ENCODE results near the gene TTC17.
"Not testable (repeated sequence)": the region's sequence is repeated elsewhere in the genome, so short reads cannot be mapped to it uniquely, and the experiment has no call there.

Gene TTC17

DNA sequence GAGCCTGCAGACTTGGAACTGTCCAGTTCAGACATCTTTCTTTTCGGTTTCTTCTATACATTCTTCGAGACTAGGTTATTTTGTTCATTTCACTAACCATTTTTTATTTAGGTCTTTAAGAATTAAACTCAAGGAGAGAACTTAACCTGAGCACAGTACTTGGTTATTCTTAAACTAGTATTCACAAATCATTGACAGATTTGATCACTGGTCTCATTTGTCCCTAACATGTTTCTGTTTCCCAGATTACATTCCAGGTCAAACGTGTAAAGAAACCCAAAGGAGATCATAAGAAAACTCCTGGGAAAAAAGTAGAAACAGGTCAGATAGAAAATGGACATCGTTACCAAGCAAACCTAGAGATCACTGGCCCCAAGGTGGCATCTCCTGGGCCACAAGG lies 85.1 kb downstream of the TTC17 start:
- DNase-seq (ENCODE audit: low read depth in 2 of 3, low spot score in 2 of 3), result no peak

DNA sequence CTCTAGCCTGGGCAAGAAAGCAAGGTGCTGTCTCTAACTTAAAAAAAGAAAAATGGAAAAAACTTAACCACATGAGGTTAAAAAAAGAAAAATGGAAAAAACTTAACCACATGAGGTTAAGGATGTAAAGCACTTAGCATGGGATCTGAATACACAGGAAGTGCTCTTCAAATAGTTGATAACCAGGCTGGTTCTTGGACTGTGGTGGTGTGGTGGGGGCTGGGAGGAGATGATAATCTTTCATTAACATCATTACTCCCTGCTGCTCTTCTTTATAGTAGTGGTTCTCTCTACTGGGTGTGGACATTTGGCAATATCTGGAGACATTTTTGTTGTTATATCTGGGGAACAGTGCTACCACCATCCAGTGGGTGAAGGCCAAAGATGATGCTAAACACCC lies 88.4 kb downstream of the TTC17 start:
- DNase-seq (ENCODE audit: low read depth in 2 of 3, low spot score in 2 of 3), result no peak

DNA sequence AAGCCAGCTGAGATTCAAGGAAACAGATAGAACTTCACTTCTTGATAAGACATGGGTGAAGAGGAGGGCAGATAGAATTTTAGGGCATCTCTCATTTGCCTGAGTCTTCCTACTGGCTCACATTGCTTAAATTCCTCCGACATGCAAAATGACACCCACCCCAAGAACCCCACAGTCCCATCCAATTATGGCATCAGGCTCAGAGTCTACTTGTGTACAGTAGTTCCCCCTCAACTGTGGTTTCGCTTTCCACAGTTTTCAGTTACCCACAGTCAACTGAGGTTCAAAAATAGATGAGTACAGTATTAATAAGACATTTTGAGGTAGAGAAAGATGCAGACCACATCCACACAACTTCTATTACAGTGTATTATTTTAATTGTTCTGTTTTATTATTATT lies 99.8 kb downstream of the TTC17 start:
- DNase-seq (ENCODE audit: low read depth in 2 of 3, low spot score in 2 of 3), result no peak

DNA sequence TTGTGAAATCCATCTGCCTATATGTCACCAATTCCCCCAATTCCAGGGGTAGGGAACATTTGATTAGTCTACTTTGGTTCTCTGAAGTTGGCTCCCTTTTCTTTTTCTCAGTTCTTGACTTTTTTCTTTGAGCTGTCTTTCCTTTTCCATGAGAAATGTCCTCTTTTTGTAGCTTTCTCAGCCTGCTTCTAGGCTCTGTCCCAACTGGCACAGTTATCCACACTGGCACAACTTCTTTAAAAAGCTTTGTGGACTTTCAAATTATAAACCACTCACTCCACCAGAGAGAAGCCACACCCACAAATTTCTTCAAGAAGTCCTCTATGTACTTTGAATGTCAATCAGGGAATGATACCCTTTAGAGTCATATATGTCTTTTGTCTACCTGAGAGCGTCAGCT lies 100.5 kb downstream of the TTC17 start:
- DNase-seq (ENCODE audit: low read depth in 2 of 3, low spot score in 2 of 3), result no peak

DNA sequence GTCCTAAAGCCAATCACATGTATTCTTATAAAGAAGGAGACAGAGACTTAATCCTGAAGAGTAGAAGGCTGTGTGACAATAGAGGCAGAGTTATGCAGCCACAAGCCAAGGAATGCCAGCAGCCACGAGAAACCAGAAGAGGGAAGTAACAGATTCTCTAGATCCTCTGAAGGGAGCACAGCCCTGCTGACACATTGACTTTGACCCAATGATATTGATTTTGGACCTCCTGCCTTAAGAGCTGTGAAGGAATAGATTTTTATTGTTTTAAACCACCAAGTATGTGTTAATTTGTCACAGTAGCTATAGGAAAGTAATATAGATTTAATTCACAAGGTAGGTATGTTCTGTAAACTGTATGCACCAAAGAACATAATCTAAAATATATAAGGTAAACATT lies 103.6 kb downstream of the TTC17 start:
- DNase-seq (ENCODE audit: low read depth in 2 of 3, low spot score in 2 of 3), result no peak

DNA sequence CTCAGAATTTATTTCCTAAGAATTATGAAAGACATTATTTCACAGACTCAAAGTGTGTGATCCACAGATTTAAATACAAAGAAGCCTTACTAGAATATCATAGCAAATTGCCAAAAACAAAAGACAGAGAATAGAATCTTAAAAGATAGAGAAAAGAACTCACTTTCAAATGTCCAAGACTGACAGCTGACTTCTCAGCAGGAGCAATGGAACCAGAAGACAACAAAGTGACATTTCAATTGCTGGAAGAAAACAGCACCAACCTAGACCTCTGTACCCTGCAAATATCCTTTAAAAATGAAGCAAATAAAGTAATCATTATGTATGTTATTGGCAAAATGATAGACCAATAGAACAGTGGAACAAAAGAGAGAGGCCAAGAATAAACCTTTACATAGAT lies 109.2 kb downstream of the TTC17 start:
- DNase-seq (ENCODE audit: low read depth in 2 of 3, low spot score in 2 of 3), result no peak

DNA sequence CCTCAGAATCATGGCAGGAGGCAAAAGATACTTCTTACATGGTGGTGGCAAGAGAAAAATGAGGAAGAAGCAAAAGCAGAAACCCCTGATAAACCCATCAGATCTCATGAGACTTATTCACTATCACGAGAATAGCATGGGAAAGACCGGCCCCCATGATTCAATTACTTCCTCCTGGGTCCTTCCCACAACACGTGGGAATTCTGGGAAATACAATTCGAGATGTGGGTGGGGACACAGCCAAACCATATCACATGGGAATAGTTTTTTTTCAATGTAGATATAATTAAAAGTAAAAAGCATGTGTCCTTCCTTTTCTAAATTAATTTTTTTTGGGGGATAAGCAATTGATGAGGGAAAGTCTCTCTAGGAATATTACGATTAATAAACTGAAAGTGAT lies 118.8 kb downstream of the TTC17 start:
- not testable (repeated sequence) for DNase-seq (ENCODE audit: low read depth in 2 of 3, low spot score in 2 of 3)

DNA sequence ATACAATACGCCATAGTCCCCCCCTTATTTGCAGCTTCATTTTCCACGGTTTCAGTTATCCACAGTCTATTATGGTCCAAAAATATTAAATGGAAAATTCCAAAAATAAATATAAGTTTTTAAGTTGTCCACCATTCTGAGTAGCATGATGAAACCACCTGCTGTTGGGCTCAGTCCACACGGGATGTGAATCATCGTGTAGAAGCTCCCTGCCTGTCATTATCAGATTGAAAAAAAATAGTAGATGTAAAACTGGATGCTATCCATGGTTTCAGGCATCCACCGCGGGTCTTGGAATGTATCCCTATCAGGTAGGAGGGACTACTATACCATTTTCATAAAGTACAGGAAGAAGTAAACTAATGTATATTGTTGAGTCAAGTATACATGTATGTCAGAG lies 127.4 kb downstream of the TTC17 start:
- no peak for DNase-seq (ENCODE audit: low read depth in 2 of 3, low spot score in 2 of 3)

DNA sequence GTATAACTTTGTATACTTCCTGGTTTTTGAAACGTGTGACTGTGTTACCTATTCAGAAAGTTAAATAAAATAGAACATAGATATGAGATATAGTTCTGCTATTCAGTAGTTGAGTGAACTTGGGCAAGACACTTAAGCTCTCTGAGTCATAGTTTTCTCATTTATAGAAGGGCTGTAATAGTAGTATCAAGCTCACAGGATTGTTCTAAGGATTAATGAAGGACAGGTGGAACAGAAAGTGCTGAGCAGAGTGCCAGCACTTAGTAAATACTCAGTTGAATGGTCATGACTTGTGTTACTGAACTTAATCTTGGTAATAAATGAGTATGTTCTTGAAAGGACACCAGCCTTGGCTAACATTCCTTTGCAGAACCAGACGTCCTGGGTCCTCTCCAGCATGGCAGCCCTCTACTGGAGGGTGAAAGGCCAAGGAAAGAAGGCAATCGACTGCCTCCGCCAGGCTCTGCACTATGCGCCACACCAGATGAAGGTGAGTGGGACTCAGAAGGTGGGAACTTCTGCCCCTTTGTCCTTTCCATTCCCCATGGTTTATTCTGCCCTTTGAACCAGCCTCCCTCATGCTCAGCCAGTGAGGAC lies 131.2 kb downstream of the TTC17 start:
- DNase-seq (ENCODE audit: low read depth in 2 of 3, low spot score in 2 of 3), result no peak

DNA sequence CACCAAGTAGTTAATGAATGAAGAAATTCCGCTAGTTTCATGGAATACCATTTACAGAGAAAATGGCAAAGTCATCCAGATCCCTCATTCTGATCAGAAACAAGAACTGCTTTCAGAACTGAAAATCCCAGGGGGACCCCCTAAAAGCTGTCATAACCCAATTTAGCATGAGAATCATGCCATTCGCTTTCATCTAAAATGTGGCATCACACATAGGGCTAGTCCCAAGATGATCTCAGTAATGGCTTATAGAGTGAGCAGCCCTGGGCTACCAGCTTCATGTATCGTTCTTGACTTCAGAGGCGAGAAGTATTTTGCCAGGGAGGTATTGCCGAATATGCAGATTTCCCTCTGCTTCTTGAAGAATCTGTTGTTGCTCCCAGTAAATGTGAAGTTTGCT lies 134.0 kb downstream of the TTC17 start:
- no peak for DNase-seq (ENCODE audit: low read depth in 2 of 3, low spot score in 2 of 3)

DNA sequence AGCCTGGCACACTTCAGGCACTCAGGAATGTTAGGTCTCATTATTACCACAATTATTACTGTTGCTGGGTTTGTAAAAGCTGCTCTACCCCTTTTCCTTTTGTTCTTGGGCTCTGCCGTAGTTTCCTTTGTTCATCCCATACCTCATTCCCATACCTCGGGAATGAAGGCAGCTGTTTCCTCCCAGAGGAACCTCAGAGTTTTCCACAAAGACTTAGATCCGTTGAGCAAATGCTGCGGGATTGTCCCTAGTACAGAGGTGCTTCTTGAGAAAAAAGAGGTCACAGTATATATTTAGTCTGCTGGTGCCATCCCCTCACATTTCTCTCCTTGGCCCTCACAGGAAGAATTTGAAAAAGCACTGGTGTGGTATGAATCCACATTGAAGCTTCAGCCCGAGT lies 134.7 kb downstream of the TTC17 start:
- DNase-seq (ENCODE audit: low read depth in 2 of 3, low spot score in 2 of 3), result no peak

DNA sequence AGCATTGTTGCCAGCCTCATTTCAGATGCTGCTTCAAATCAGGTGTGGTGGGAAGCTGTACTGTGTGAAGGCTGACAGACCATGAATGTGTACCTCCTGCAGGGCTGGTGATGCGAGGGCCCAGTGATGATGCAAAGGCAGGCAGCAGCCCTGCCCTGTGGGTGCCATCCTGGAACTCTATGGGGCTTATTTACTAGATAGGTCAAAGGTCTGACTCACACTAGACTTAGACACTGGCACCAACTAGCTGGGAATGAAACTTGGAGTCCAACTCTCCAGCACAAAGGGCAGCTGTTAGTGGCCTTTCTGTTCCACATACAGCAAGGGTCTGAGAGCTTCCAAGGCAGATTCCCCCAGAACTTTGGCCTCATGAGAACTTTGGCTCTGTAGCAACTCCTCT lies 138.4 kb downstream of the TTC17 start:
- DNase-seq (ENCODE audit: low read depth in 2 of 3, low spot score in 2 of 3), result no peak

DNA sequence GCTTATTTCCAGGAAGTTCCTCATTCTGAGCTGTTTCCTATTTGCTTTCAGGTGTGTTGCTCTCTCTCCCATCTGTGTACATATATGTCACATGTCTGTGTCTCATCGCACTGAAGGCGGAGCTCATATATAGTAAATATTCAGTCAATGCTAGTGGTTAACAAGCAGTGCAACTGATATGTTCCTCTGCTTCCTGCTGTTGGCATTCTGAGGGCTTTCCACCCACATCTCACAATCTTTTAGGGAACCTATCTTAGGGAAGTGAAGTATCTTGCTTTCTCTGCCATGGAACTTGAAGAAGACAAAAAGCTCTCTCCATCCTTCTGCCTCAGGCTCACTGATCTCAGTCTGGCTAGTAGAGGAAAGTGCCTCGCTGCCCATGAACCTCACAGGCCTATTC lies 139.8 kb downstream of the TTC17 start:
- DNase-seq (ENCODE audit: low read depth in 2 of 3, low spot score in 2 of 3), result no peak

DNA sequence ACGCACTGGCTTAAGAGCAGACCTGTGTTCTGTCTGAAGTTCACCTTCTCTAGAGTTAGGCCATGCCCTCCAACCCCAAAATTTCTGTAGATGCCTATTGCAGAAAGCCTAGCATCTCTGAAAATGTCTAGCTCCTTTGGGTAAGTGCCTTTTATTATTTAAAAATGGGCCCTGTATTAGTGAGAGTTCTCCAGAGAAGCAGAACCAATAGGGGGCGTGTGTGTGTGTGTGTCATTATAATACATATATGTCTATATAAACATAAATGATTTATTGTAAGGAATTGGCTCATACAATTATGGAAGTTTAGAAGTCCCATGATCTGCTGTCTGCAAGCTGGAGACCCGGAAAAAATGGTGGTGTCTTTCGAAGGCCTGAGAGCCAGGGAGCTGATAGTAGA lies 144.7 kb downstream of the TTC17 start:
- DNase-seq (ENCODE audit: low read depth in 2 of 3, low spot score in 2 of 3), result no peak

DNA sequence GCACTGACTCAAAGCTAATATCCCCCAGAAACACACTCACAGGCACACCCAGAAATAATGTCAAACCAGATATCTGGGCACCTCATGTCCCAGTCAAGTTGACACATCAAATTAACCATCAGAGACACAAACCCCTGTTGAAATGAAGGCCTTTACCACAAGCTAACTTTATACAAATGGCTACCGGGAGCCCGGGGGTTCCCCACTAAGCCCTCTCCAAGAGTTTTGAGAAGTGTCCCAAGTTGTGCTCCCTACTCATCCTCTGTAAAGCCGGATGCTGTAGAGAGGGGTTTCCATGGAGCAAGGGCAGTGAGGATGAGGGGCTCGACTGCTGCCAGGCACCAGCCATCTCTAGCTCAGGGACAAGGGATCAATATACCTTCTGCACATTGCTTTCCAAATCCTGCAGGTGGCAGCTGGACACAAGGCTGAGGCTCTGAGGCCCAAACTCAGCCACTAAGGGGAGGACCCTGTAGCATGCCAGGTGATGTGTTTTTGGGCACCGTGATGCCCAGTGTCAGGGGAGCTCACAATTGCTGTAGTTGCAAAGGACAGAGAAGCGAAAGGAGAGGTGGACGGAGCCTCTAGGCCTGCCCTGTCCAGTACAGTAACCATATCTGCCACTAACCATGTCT lies 145.7 kb downstream of the TTC17 start:
- no peak for DNase-seq (ENCODE audit: low read depth in 2 of 3, low spot score in 2 of 3)

DNA sequence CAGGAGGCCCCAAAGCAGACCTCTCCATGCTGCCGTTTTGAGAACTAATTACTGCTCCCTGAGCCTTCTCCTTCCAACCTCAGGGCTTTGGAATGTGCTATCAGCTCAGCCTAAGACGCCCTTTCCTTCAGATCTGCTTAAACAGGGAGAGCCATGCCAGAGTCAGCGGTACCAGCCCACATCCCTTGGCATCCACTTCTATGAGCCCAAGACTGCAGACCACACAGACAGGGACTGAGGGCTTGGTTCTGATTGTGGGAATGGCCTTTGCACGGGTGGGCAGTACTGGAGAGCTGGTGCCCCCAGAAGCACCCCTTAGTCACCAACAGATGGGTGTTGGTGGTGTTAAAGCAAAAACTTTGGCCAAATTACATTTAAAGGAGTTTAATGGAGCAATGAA lies 146.5 kb downstream of the TTC17 start:
- no peak for DNase-seq (ENCODE audit: low read depth in 2 of 3, low spot score in 2 of 3)

DNA sequence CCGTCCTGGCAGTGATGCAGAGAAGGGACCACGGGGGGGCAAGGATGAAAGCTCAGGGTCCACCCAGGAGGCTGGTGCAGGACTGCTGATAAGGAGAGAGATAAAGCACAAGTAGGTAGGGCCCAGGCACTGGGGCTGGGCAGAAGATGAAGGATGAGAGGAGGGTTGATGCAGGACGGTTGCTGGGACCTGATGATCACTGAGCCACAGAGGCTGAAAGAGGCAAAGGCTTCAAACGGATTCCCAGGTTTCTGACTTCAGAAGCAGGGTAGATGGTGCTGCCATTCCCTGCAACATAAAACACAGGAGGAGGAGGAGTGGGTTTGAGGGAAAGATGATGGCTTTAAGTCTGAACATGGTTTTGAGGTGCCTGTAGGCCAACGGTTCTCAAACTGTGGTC lies 148.5 kb downstream of the TTC17 start:
- DNase-seq (ENCODE audit: low read depth in 2 of 3, low spot score in 2 of 3), result no peak

DNA sequence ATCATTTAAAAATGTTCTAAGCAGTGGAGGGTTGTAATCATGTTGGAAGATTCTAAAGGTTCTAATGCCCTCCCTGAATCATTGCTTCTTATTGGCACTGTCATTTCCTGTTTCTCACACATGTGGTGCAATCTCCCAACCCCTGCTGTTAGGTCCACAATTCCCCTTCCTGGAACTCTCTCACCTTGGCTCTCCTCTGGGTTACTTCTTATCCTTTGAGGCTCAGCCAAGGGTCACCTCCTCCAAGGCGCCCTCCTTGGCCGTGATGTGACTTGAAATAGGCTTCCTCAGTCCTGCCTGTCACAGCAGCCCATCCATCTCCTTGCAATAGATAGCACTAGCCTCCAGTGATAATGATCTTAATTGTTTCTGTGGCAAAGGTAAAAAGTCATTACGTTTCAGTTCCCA lies 149.8 kb downstream of the TTC17 start:
- no peak for DNase-seq (ENCODE audit: low read depth in 2 of 3, low spot score in 2 of 3)

DNA sequence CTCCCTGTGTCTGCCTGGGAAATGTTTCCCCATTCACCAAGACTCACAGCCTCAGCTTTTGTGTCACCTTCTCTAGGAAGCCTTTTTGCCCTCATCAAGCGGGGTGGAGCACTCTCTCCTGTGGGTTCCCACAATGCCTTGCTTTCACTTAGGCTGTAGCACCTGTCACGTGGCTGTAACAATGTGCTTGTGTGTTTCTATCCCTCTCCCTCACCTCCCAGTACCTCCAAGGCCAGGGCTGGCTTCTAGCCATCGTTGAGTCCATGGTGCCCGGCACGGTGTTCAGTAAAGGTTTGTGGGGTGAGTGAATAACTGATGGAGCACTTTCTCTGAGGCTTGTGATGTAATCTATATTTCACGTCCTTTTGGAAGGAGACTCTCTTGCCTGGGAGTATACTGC lies 153.2 kb downstream of the TTC17 start:
- DNase-seq (ENCODE audit: low read depth in 2 of 3, low spot score in 2 of 3), result no peak

DNA sequence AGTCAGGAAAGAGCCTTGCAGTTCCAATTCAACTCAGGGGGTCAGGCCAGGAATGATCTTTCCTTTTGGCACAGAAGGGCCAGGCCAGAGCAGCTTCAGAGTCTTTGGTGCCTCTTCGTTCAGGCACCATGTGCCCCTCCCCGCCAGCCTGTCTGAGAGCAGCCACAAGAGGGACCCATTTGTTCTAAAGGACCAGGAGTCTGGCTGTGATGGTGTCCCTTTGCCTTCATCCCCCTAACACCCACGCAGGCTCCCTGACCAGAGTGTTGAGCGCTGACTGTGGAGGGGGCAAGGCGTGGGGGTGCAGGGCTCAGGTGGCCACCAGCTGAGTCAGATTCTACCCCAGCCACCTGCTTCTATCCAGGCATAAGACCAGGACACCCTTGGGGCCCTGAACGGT lies 156.4 kb downstream of the TTC17 start:
- no peak for DNase-seq (ENCODE audit: low read depth in 2 of 3, low spot score in 2 of 3)

DNA sequence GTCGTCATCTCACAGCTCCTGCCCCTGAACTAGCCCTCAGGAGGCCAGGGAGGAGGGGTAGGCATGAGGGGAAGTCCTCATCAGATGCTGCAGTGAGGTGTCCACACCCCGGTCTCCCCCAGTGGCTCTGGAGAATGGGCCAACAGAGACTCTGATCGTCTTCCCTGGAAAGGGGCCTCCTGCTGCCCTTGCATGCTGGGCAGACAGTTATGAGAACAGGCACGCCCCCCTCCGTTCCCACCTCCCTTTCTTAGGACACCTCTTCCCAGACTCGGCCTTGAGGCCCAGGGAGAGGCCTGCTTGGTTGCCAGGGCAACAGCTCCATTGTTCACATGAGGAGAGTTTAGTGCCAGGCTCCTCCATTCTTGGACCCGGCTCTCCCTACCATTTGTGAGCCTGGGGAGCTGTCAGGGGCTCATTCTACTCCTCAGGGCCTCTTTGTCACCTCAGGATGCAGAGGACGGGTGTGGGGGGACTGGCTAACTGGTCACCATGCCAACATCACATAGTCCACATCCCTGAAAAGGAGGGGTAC lies 157.7 kb downstream of the TTC17 start:
- DNase-seq (ENCODE audit: low read depth in 2 of 3, low spot score in 2 of 3), result no peak

DNA sequence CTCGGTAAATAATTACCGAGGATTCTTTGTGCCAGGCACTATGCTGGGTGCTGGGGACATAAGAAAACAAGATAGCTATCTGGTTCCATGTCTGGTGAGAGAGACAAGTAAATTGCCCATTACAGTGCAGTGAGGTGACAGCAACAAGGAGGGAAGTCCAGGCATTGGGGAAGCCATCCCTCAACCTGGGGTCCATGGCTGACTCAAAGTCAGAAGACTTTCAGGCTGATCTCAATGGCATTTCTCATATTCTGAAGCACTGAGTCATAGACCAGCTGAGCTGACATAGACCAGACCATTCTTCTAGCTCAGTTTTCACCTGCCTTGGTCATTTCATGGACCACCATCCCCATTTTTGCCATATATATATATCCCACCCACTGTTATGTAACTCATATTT lies 158.8 kb downstream of the TTC17 start:
- no peak for DNase-seq (ENCODE audit: low read depth in 2 of 3, low spot score in 2 of 3)

All from activated CD8-positive, alpha-beta memory T cell treated with anti-CD3 and anti-CD28 coated beads for 48 hours (primary cell).